Astrocyte of the spinal cord (primary cell): ENCODE data around the gene MYO1A.
A peak's percentile ranks its signal among the peaks of the same experiment; 100 is the strongest.
"Not testable (repeated sequence)": the region's sequence is repeated elsewhere in the genome, so short reads cannot be mapped to it uniquely, and the experiment has no call there.

Experiments used
- DNase-seq: peaks from one replicate; pipeline ENCODE4 v3.0.0; 2011; ENCODE audit warnings: low read depth, low spot score
- H3K4me3 ChIP-seq: 2 replicates; pipeline ENCODE4 v1.5.1; 2011; ENCODE audit warnings: low read depth, mild to moderate bottlenecking, low read length, moderate library complexity
- in situ Hi-C: cut with HindIII; loops from 2 replicates; pipeline ENCODE4 v1.10.0; 2017; ENCODE audit warnings: low sequenced_read_pairs
- TF ChIP-seq, protein P1 (sequence below): IDR thresholded peaks from 2 replicates; pipeline ENCODE4 v1.5.1; 2012; ENCODE audit warnings: low read depth, mild to moderate bottlenecking, low read length, inconsistent platforms

Gene MYO1A

DNA sequence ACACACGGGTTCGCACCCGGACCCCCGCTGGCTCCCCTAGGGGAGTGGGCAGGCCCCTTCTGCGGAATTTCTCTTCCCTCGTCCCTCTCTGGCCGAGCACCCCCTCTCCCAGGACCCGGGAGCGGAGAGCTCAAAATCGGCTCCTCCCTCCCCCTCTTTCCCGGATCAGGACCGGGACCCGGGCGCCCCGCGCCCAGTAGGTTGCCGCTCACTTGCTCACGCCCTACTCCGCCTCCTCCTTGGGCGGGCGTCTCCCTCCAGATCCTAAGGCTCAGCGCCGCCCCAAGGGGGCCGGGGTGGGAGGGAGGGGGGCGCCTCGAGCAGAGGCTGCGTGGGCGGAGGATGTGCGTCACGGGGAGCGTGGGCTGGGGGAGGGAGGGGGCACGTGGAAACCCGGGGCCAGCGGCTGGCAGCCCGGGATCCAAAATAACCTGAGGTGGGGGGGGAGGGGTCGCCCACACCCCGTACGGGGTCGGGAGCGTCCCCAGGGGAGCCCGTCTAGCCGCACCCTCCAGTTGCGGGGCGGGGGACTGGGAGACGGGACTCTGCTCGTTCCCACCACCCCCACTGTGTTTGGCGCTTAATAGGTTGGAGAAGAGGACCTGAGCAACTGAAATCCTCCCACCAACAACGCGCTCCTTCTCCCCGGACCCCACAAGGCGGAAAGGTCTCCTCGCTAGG, 37.2 kb upstream of the MYO1A start:
- peak; percentile 92 for DNase-seq
- H3K4me3 ChIP-seq, result peak overlapping the region; percentile 79
- in situ Hi-C loops, result no loop called here
- TF ChIP-seq, protein P1, sequence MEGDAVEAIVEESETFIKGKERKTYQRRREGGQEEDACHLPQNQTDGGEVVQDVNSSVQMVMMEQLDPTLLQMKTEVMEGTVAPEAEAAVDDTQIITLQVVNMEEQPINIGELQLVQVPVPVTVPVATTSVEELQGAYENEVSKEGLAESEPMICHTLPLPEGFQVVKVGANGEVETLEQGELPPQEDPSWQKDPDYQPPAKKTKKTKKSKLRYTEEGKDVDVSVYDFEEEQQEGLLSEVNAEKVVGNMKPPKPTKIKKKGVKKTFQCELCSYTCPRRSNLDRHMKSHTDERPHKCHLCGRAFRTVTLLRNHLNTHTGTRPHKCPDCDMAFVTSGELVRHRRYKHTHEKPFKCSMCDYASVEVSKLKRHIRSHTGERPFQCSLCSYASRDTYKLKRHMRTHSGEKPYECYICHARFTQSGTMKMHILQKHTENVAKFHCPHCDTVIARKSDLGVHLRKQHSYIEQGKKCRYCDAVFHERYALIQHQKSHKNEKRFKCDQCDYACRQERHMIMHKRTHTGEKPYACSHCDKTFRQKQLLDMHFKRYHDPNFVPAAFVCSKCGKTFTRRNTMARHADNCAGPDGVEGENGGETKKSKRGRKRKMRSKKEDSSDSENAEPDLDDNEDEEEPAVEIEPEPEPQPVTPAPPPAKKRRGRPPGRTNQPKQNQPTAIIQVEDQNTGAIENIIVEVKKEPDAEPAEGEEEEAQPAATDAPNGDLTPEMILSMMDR, result no peak

DNA sequence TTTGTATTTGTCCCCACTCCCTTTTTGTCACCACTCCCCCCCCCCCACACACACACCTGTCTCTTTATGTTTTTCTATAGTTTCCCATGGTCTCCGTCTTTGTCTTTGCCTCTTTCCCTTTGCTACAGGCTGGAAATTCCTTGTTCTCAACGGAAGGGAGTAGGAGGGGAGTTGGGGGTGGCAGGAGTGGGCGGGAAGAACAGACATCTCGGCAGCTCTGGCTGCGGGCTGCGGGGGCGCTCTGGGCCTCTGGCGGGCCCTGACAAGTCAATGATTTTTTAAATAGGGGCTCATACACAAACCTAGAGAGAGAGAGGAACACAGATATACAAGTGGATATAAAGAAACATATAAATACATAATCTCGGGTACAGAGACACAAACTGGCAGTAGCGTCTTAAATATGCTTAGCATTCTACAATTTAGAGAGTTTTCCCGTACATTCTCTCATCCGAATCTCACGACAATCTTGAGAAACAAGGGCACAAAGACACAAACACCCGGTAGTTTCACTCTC, 36.6 kb upstream of the MYO1A start:
- peak overlapping the region; percentile 79 for H3K4me3 ChIP-seq
- in situ Hi-C loops, result no loop called here
- TF ChIP-seq, protein P1, result peak; percentile 56
- DNase-seq, result peak; percentile 81

DNA sequence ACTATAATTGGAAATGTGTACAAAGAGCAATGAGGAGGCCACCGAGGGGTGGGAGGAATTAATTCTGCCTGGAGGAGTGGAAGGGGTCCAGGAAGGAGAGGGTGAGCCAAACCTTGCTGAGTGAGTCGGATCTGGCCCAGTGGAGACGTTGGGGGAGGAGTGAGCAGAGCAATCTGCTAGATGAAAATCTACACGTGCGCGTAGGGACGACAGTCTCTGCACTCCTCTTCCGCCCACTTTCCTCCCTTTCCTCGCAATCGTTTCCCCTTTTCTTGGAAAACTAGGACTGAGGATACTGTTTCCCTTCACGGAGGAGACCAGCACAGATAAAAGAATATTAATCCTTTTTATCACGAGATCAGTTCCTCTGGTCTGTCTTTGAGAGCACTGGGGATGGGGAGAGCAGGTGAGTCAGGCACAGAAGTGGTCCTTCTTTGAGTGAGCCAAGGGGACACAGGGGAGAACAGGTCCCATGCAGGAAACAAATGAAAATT, 36.1 kb upstream of the MYO1A start:
- peak overlapping the region; percentile 79 for H3K4me3 ChIP-seq
- in situ Hi-C loops, result no loop called here
- peak; percentile 31 for DNase-seq
- TF ChIP-seq, protein P1, result no peak

DNA sequence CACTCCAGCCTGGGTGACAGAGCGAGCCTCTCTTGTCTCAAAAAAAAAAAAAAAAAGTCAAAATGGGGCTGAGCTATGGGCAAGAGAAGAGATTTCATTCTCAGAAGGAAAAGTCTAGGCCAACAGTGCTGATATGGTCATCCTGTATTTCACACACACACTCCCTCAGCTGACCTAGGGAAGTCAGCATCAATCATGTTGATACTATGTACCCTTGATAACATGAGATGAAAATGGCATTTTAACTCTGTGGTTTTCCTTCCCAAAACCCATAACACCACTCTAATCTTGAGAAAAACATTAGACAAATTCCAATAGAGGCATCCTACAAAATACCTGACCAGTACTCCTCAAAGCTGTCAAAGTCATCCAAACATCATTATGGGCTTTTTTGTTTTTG, 30.9 kb upstream of the MYO1A start:
- no peak for DNase-seq
- in situ Hi-C loops, result no loop called here
- H3K4me3 ChIP-seq, result no peak overlapping the region
- TF ChIP-seq, protein P1, result no peak

- TF ChIP-seq, protein P1, result no peak
- in situ Hi-C loops, result no loop called here
- DNase-seq, result no peak
- no peak overlapping the region for H3K4me3 ChIP-seq
Measured at GRCh38 chr12:57079821-57080220, 29.9 kb upstream of the MYO1A start.

GRCh38 chr12:57078519-57079404, 28.8 kb upstream of the MYO1A start, which contains the start of gene NEMP1:
Gene NEMP1 (minus strand): TSS chr12:57078791. CDS start chr12:57078745, 46 bp downstream.
- H3K4me3 ChIP-seq, result peak within 1 kb of the TSS; percentile 77
- in situ Hi-C loops, result no loop called here
- DNase-seq, result peak; percentile 100
- TF ChIP-seq, protein P1, result no peak

DNA sequence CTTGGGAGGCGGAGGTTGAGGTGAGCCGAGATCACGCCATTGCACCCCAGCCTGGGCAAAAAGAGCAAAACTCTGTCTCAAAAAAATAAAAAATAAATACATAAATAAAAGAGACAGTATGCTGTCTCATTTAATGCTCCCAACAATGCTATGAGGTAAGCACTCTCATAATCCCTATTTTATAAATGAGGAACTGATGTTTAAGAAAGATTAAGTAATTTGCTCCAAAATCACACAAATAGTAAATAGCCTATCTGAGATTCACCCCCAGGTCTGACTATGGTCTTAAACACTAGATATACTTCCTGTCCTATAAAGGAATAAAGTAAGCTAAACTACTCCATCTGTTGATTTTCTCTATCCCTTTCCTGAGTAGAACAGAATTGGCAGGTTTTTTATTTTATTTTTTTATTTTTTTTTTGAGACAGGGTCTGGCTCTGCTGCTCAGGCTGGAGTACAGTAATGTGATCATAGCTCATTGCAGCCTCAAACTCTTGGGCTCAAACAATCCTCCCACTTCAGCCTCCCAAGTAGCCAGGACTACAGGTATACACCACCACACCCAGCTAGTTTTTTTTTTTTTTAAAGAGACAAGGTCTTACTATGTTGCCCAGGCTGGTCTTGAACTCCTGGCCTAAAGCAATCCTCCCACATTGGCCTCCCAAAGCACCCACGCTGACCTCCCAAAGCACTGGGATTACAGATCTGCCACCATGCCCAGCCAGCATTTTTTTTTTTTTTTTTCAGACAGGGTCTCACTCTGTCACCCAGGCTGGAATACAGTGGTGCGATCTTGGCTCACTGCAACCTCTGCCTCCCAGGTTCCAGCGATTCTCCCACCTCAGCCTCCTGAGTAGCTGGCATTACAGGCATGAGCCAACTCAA, 23.9 kb upstream of the MYO1A start:
- H3K4me3 ChIP-seq, DNase-seq: not testable (repeated sequence)

More for the DNA sequence above, 23.9 kb upstream of the MYO1A start:
- in situ Hi-C loops, result not testable (repeated sequence)
